ENCODE data around the gene CSRP1. TPM values are rescaled to one million over a fixed set of nuclear protein-coding genes. Genes with fewer than 3 reads are reported as not detected.
A peak's percentile ranks its signal among the peaks of the same experiment; 100 is the strongest.
"Not testable (repeated sequence)": the region's sequence is repeated elsewhere in the genome, so short reads cannot be mapped to it uniquely, and the experiment has no call there.

Gene CSRP1
- total and polyA plus RNA-seq, 2 donors from 2014 or later = 211 to 236 TPM

- no peak for FAIRE-seq
Observed at GRCh38 chr1:201552941-201553351, 46.0 kb upstream of the CSRP1 start.

GRCh38 chr1:201551877-201552731 is 45.2 kb upstream of the CSRP1 start:
- intact Hi-C loops (cut with DNase I) = no loop called here
- DNase-seq = peak in 1 of 5 donors; percentile 24
- TF ChIP-seq CTCF (IDR thresholded peaks at IDR 0.05; ENCODE audit: borderline replicate concordance, extremely low read depth, insufficient read depth) = no peak
- H3K36me3 ChIP-seq (ENCODE audit: control insufficient read depth in 2 of 3, insufficient read depth in 3 of 3, low read length in 3 of 3) = no peaks in the 10 kb centered on the region
- no peak overlapping the region for H3K27ac ChIP-seq (ENCODE audit: low read depth in 2 of 2, low read length in 2 of 2)
- FAIRE-seq = no peak
- no peak overlapping the region for H3K9ac ChIP-seq (ENCODE audit: low read length in 3 of 3)
- no peaks in the 10 kb centered on the region for H3K27me3 ChIP-seq (ENCODE audit: control insufficient read depth, insufficient read depth, low read length)
- no peaks in the 10 kb centered on the region for H3K9me3 ChIP-seq (ENCODE audit: control insufficient read depth in 2 of 3, insufficient read depth in 1 of 3, low read length in 3 of 3)
- H3K4me1 ChIP-seq (ENCODE audit: control insufficient read depth in 2 of 3, insufficient read depth in 2 of 3, low read depth in 1 of 3, low read length in 3 of 3) = peaks cover 0 to 3% (median 0%) of the 10 kb centered on the region in 3 donors
- no peak overlapping the region for H3K4me3 ChIP-seq (ENCODE audit: low read length in 3 of 3)

More at GRCh38 chr1:201552941-201553351, 46.0 kb upstream of the CSRP1 start:
- no peak overlapping the region for H3K9ac ChIP-seq (ENCODE audit: low read length in 3 of 3)
- no peaks in the 10 kb centered on the region for H3K9me3 ChIP-seq (ENCODE audit: control insufficient read depth in 2 of 3, insufficient read depth in 1 of 3, low read length in 3 of 3)
- H3K4me3 ChIP-seq (ENCODE audit: low read length in 3 of 3) = no peak overlapping the region
- peak in 1 of 5 donors; percentile 32 for DNase-seq
- no peak for TF ChIP-seq CTCF (IDR thresholded peaks at IDR 0.05; ENCODE audit: borderline replicate concordance, extremely low read depth, insufficient read depth)
- peaks cover 0 to 3% (median 0%) of the 10 kb centered on the region in 3 donors for H3K4me1 ChIP-seq (ENCODE audit: control insufficient read depth in 2 of 3, insufficient read depth in 2 of 3, low read depth in 1 of 3, low read length in 3 of 3)
- no peak overlapping the region for H3K27ac ChIP-seq (ENCODE audit: low read depth in 2 of 2, low read length in 2 of 2)
- intact Hi-C loops (cut with DNase I) = no loop called here
- H3K36me3 ChIP-seq (ENCODE audit: control insufficient read depth in 2 of 3, insufficient read depth in 3 of 3, low read length in 3 of 3) = no peaks in the 10 kb centered on the region
- no peaks in the 10 kb centered on the region for H3K27me3 ChIP-seq (ENCODE audit: control insufficient read depth, insufficient read depth, low read length)

GRCh38 chr1:201551096-201551495 is 44.2 kb upstream of the CSRP1 start:
- FAIRE-seq (no peak), DNase-seq (no peak)
- H3K4me3 ChIP-seq (ENCODE audit: low read length in 3 of 3) = no peak overlapping the region
- no peak overlapping the region for H3K27ac ChIP-seq (ENCODE audit: low read depth in 2 of 2, low read length in 2 of 2)
- no peaks in the 10 kb centered on the region for H3K9me3 ChIP-seq (ENCODE audit: control insufficient read depth in 2 of 3, insufficient read depth in 1 of 3, low read length in 3 of 3)
- H3K36me3 ChIP-seq (ENCODE audit: control insufficient read depth in 2 of 3, insufficient read depth in 3 of 3, low read length in 3 of 3) = no peaks in the 10 kb centered on the region
- no peaks in the 10 kb centered on the region for H3K27me3 ChIP-seq (ENCODE audit: control insufficient read depth, insufficient read depth, low read length)
- intact Hi-C loops (cut with DNase I) = no loop called here
- no peak overlapping the region for H3K9ac ChIP-seq (ENCODE audit: low read length in 3 of 3)
- peaks cover 0 to 3% (median 0%) of the 10 kb centered on the region in 3 donors for H3K4me1 ChIP-seq (ENCODE audit: control insufficient read depth in 2 of 3, insufficient read depth in 2 of 3, low read depth in 1 of 3, low read length in 3 of 3)
- TF ChIP-seq CTCF (IDR thresholded peaks at IDR 0.05; ENCODE audit: borderline replicate concordance, extremely low read depth, insufficient read depth) = no peak

GRCh38 chr1:201549522-201549921 is 42.6 kb upstream of the CSRP1 start:
- H3K9ac ChIP-seq (ENCODE audit: low read length in 3 of 3); H3K27ac ChIP-seq (ENCODE audit: low read depth in 2 of 2, low read length in 2 of 2); H3K36me3 ChIP-seq (ENCODE audit: control insufficient read depth in 2 of 3, insufficient read depth in 3 of 3, low read length in 3 of 3); H3K27me3 ChIP-seq (ENCODE audit: control insufficient read depth, insufficient read depth, low read length); H3K9me3 ChIP-seq (ENCODE audit: control insufficient read depth in 2 of 3, insufficient read depth in 1 of 3, low read length in 3 of 3); DNase-seq; intact Hi-C loops (cut with DNase I); H3K4me1 ChIP-seq (ENCODE audit: control insufficient read depth in 2 of 3, insufficient read depth in 2 of 3, low read depth in 1 of 3, low read length in 3 of 3); FAIRE-seq; H3K4me3 ChIP-seq (ENCODE audit: low read length in 3 of 3): not testable (repeated sequence)
